DOHH2 (cell line): ENCODE data around the gene VAPB.

Source experiments
- H3F3A ChIP-seq: fragments of 200-600 bp; sonication (generic), shearing (Covaris generic); 2 replicates; pipeline ENCODE4 v1.6.0; 2016; ENCODE audit warnings: antibody characterized with exemption, mild to moderate bottlenecking; ENCODE audit not compliant: control insufficient read depth, insufficient read depth
- H3K27ac ChIP-seq: fragments of 200-600 bp; sonication (generic); 2 replicates; pipeline ENCODE4 v1.5.1; 2014; ENCODE audit warnings: low read depth, mild to moderate bottlenecking, low read length, moderate library complexity
- H3K27me3 ChIP-seq: fragments of 200-600 bp; sonication (generic); 2 replicates; pipeline ENCODE4 v1.6.1; 2014; ENCODE audit warnings: mild to moderate bottlenecking, low read length, mixed read lengths; ENCODE audit not compliant: control insufficient read depth
- H3K36me3 ChIP-seq: fragments of 200-600 bp; sonication (generic); 2 replicates; pipeline ENCODE4 v1.6.1; 2014; ENCODE audit warnings: mild to moderate bottlenecking, low read length, moderate library complexity, mixed read lengths; ENCODE audit not compliant: control insufficient read depth
- H3K4me1 ChIP-seq: fragments of 200-600 bp; sonication (generic); 2 replicates; pipeline ENCODE4 v1.6.1; 2014; ENCODE audit warnings: mild to moderate bottlenecking, low read length, mixed read lengths; ENCODE audit not compliant: control insufficient read depth
- H3K4me2 ChIP-seq: fragments of 200-600 bp; sonication (generic); 2 replicates; pipeline ENCODE4 v1.6.0; 2014; ENCODE audit warnings: mild to moderate bottlenecking, low read length, moderate library complexity
- H3K4me3 ChIP-seq: fragments of 200-600 bp; sonication (generic); 2 replicates; pipeline ENCODE4 v1.5.1; 2014; ENCODE audit warnings: mild to moderate bottlenecking, low read length, mixed read lengths
- H3K79me2 ChIP-seq: fragments of 200-600 bp; sonication (generic); 2 replicates; pipeline ENCODE4 v1.6.1; 2014; ENCODE audit warnings: mild to moderate bottlenecking, low read length, mixed read lengths; ENCODE audit not compliant: control insufficient read depth
- H3K9me2 ChIP-seq: fragments of 200-600 bp; sonication (generic); replicated peaks from 2 replicates; pipeline ENCODE4 v1.6.1; 2014; ENCODE audit warnings: mild to moderate bottlenecking, low read length, mixed read lengths; ENCODE audit not compliant: control insufficient read depth
- H3K9me3 ChIP-seq: fragments of 200-600 bp; sonication (generic); 2 replicates; pipeline ENCODE4 v1.6.1; 2014; ENCODE audit warnings: antibody characterized with exemption, low read length, mixed read lengths; ENCODE audit not compliant: control insufficient read depth, insufficient read depth
- H4K20me1 ChIP-seq: fragments of 200-600 bp; sonication (generic); 2 replicates; pipeline ENCODE4 v1.6.0; 2014; ENCODE audit warnings: low read depth, mild to moderate bottlenecking, antibody characterized with exemption, low read length, moderate library complexity; ENCODE audit not compliant: control insufficient read depth, insufficient read depth
- EZH2phosphoT487 ChIP-seq: fragments of 200-600 bp; sonication (generic); IDR thresholded peaks from 2 replicates; pipeline ENCODE4 v1.6.1; 2017; ENCODE audit warnings: borderline replicate concordance, mild to moderate bottlenecking, antibody characterized with exemption, low read length, moderate library complexity, mixed read lengths
- TF ChIP-seq, protein P1 (sequence below): fragments of 200-600 bp; sonication (generic); IDR thresholded peaks from one replicate; pipeline ENCODE4 v1.5.1; 2014; ENCODE audit warnings: antibody characterized with exemption, mild to moderate bottlenecking, low read depth, low read length; ENCODE audit not compliant: poor library complexity, severe bottlenecking

Gene VAPB

DNA sequence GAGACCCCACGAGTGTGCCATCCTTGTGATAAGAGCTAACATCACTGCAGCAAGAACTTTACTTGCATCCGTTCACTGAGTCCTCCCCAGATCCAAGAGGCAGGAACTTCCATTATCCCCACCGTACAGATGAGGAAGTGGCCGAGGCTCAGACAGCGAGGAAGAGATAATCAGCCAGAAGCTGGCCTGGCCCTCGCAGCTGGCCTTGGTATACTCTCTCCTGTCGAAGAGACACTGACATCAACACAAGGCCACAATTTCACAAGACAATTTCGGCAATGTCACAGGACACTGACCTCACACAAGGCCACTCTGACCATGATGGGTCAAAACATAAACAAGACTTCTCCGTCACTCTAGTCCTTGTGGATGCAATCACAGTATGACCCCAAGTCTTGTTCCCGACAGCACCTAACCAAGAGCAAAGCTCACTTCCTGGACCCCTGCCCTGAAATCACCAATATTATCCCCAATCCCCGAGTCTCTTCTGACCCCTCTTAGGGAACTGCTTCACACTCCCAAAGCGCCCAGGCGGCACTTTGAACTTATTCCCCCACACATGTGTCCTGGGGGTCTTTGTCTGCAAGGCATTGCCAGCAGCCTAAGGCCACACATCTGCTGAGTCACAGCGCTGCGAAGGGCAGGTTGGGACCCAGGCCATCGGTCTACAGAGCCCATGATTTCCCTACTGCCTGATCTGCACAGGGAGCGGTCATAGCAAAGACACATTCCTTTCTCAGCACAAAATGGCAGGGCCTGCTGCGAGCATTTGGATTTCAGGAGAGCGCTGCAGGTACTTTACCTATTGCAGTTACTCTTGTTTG is 14.8 kb upstream of the VAPB start:
- no peaks in the 10 kb centered on the region for H3K9me2 ChIP-seq
- H3K4me2 ChIP-seq, result no peak overlapping the region
- no peaks in the 10 kb centered on the region for H3F3A ChIP-seq
- no peak overlapping the region for H3K4me3 ChIP-seq
- no peaks in the 10 kb centered on the region for H3K79me2 ChIP-seq
- H3K27me3 ChIP-seq, result no peaks in the 10 kb centered on the region
- no peak overlapping the region for H3K27ac ChIP-seq
- H3K9me3 ChIP-seq, result no peaks in the 10 kb centered on the region
- no peak for TF ChIP-seq EZH2phosphoT487
- TF ChIP-seq, protein P1, sequence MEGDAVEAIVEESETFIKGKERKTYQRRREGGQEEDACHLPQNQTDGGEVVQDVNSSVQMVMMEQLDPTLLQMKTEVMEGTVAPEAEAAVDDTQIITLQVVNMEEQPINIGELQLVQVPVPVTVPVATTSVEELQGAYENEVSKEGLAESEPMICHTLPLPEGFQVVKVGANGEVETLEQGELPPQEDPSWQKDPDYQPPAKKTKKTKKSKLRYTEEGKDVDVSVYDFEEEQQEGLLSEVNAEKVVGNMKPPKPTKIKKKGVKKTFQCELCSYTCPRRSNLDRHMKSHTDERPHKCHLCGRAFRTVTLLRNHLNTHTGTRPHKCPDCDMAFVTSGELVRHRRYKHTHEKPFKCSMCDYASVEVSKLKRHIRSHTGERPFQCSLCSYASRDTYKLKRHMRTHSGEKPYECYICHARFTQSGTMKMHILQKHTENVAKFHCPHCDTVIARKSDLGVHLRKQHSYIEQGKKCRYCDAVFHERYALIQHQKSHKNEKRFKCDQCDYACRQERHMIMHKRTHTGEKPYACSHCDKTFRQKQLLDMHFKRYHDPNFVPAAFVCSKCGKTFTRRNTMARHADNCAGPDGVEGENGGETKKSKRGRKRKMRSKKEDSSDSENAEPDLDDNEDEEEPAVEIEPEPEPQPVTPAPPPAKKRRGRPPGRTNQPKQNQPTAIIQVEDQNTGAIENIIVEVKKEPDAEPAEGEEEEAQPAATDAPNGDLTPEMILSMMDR, result no peak
- H3K4me1 ChIP-seq, result no peaks in the 10 kb centered on the region
- H4K20me1 ChIP-seq, result no peaks in the 10 kb centered on the region
- no peaks in the 10 kb centered on the region for H3K36me3 ChIP-seq

GRCh38 chr20:58374906-58375758 is 13.9 kb upstream of the VAPB start:
- Histone ChIP-seq H3K27me3 (0 out of 2 replicates have a peak, but pooled peaks cover 3% of the 10 kb centered on the region), H3K79me2 (no peaks in the 10 kb centered on the region), H3K4me3 (no peak overlapping the region), H3K27ac (no peak overlapping the region), H3K9me2 (no peaks in the 10 kb centered on the region), H3F3A (no peaks in the 10 kb centered on the region), H3K4me1 (no peaks in the 10 kb centered on the region), H3K4me2 (no peak overlapping the region), H3K9me3 (no peaks in the 10 kb centered on the region), H3K36me3 (no peaks in the 10 kb centered on the region), H4K20me1 (no peaks in the 10 kb centered on the region)
- TF ChIP-seq EZH2phosphoT487, result no peak
- TF ChIP-seq, protein P1, result no peak

- Histone ChIP-seq H3F3A (no peaks in the 10 kb centered on the region), H3K4me3 (no peak overlapping the region)
Observed at GRCh38 chr20:58375759-58376352, 13.2 kb upstream of the VAPB start.

More at GRCh38 chr20:58375759-58376352, 13.2 kb upstream of the VAPB start:
- Histone ChIP-seq H3K27ac (no peak overlapping the region), H3K36me3 (no peaks in the 10 kb centered on the region), H4K20me1 (no peaks in the 10 kb centered on the region), H3K4me2 (no peak overlapping the region), H3K4me1 (no peaks in the 10 kb centered on the region), H3K79me2 (no peaks in the 10 kb centered on the region), H3K9me2 (no peaks in the 10 kb centered on the region), H3K9me3 (no peaks in the 10 kb centered on the region), H3K27me3 (peaks cover 8% of the 10 kb centered on the region; the same call in 1 of the 2 replicates)
- TF ChIP-seq, protein P1, result no peak
- TF ChIP-seq EZH2phosphoT487, result no peak
